Smooth muscle cell (in vitro differentiated cells): ENCODE results near the gene NDUFA7. TPM values are rescaled to one million over a fixed set of nuclear protein-coding genes. Genes with fewer than 3 reads are reported as not detected.
"Not testable (repeated sequence)": the region's sequence is repeated elsewhere in the genome, so short reads cannot be mapped to it uniquely, and the experiment has no call there.

Experiments
- DNase-seq: peaks from one replicate; lab custom pipeline; 2025; ENCODE audit not compliant: unreplicated experiment; lab: John Stamatoyannopoulos, UW
- H2AFZ ChIP-seq: fragments of 200-600 bp; sonication (generic); 2 replicates; pipeline ENCODE4 v1.6.0; 2016; ENCODE audit warnings: antibody characterized with exemption, low read depth, mild to moderate bottlenecking
- H3F3A ChIP-seq: fragments of 200-600 bp; sonication (generic); 2 replicates; pipeline ENCODE4 v1.6.0; 2017; ENCODE audit warnings: antibody characterized with exemption, low read depth
- H3K27ac ChIP-seq: fragments of 200-600 bp; sonication (generic); 2 replicates; pipeline ENCODE4 v1.5.1; 2016; ENCODE audit warnings: low read depth, mild to moderate bottlenecking
- H3K27me3 ChIP-seq: fragments of 200-600 bp; sonication (generic); 2 replicates; pipeline ENCODE4 v1.6.1; 2016; ENCODE audit warnings: low read depth, mild to moderate bottlenecking
- H3K36me3 ChIP-seq: fragments of 200-600 bp; sonication (generic); 2 replicates; pipeline ENCODE4 v1.5.1; 2016; ENCODE audit warnings: low read depth
- H3K4me1 ChIP-seq: fragments of 200-600 bp; sonication (generic); 2 replicates; pipeline ENCODE4 v1.5.1; 2016; ENCODE audit warnings: low read depth
- H3K4me2 ChIP-seq: fragments of 200-600 bp; sonication (generic); 2 replicates; pipeline ENCODE4 v1.6.0; 2016; ENCODE audit warnings: mild to moderate bottlenecking
- H3K4me3 ChIP-seq: fragments of 200-600 bp; sonication (generic); 2 replicates; pipeline ENCODE4 v1.5.1; 2016; ENCODE audit warnings: mild to moderate bottlenecking
- H3K79me2 ChIP-seq: fragments of 200-600 bp; sonication (generic); 2 replicates; pipeline ENCODE4 v1.6.0; 2016; ENCODE audit warnings: low read depth, mild to moderate bottlenecking
- H3K9ac ChIP-seq: fragments of 200-600 bp; sonication (generic); 2 replicates; pipeline ENCODE4 v1.6.0; 2016; ENCODE audit warnings: low read depth
- H3K9me3 ChIP-seq: fragments of 200-600 bp; sonication (generic); replicated peaks from 2 replicates; pipeline ENCODE4 v1.5.1; 2016; ENCODE audit warnings: low read depth
- H4K20me1 ChIP-seq: fragments of 200-600 bp; sonication (generic); 2 replicates; pipeline ENCODE4 v1.6.0; 2016; ENCODE audit warnings: low read depth
- WGBS: methylation state at CpG from one replicate; pipeline ENCODE4 v1.1.7; 2016; ENCODE audit warnings: low lambda C conversion rate; 5-methylcytosine and 5-hydroxymethylcytosine counted together
- polyA plus RNA-seq: library from polyadenylated mRNA; unstranded; fragments of >200 nt; fragmentation: Nextera tagmentation; extraction: Ambion mirVana; gene quantifications from 2 replicates; pipeline ENCODE4 v1.2.1, GENCODE V29; 2016
- total RNA-seq: library from RNA; depleted of rRNA; stranded (reverse); fragments of >200 nt; gene quantifications from 2 replicates; pipeline ENCODE4 v1.2.3, GENCODE V29; 2014
- TF ChIP-seq, protein P1 (sequence below): fragments of 200-600 bp; sonication (generic); IDR thresholded peaks from 2 replicates; pipeline ENCODE4 v1.5.1; 2017; ENCODE audit warnings: borderline replicate concordance, mild to moderate bottlenecking, antibody characterized with exemption; ENCODE audit not compliant: insufficient read depth, poor library complexity, severe bottlenecking

NDUFA7 gene
- total and polyA plus RNA-seq, 2 experiments from 2014 or later = 17.3 to 80.4 TPM

DNA sequence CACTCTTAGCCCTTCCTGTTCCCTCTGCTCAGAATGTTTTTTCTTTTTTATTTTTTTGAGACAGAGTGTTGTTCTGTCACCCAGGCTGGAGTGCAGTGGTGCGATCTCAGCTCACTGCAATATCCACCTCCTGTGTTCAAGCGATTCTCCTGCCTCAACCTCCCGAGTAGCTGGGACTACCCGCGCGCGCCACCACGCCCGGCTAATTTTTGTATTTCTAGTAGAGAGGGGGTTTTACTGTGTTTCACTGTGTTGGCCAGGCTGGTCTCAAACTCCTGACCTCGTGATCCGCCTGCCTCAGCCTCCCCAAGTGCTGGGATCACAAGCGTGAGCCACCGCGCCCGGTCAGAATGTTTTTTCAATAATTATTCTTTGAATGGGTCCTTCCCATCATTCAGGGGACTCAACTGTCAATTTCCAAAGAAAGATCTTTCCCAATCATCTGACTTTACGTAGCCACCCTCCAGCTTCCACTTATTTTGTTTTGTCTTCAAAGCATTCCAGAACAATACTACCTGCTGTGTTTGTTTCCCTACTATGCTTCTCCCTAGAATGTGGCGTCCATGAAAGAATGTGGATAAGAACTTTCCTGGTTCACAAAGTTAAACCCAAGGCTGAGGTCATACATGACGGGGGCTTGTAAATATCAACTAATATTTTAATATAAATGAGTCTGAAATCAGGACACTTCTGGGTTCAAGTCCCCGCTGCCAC is 1.2 kb downstream of the NDUFA7 start:
- 80% methylated on average over 19 of the region's 19 CpGs for WGBS
- Histone ChIP-seq H3K27ac (peak overlapping the region; percentile 92), H3K9ac (peak overlapping the region; percentile 99), H3K27me3 (no peaks in the 10 kb centered on the region), H3K79me2 (peaks cover 42% of the 10 kb centered on the region), H3K4me1 (peaks cover 20% of the 10 kb centered on the region), H3F3A (no peaks in the 10 kb centered on the region), H2AFZ (no peak overlapping the region), H3K9me3 (no peaks in the 10 kb centered on the region), H4K20me1 (peaks cover 24% of the 10 kb centered on the region), H3K4me3 (peak overlapping the region; percentile 93), H3K4me2 (peak overlapping the region; percentile 96), H3K36me3 (no peaks in the 10 kb centered on the region)
- TF ChIP-seq, protein P1, sequence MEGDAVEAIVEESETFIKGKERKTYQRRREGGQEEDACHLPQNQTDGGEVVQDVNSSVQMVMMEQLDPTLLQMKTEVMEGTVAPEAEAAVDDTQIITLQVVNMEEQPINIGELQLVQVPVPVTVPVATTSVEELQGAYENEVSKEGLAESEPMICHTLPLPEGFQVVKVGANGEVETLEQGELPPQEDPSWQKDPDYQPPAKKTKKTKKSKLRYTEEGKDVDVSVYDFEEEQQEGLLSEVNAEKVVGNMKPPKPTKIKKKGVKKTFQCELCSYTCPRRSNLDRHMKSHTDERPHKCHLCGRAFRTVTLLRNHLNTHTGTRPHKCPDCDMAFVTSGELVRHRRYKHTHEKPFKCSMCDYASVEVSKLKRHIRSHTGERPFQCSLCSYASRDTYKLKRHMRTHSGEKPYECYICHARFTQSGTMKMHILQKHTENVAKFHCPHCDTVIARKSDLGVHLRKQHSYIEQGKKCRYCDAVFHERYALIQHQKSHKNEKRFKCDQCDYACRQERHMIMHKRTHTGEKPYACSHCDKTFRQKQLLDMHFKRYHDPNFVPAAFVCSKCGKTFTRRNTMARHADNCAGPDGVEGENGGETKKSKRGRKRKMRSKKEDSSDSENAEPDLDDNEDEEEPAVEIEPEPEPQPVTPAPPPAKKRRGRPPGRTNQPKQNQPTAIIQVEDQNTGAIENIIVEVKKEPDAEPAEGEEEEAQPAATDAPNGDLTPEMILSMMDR = no peak
- no peak for DNase-seq

DNA sequence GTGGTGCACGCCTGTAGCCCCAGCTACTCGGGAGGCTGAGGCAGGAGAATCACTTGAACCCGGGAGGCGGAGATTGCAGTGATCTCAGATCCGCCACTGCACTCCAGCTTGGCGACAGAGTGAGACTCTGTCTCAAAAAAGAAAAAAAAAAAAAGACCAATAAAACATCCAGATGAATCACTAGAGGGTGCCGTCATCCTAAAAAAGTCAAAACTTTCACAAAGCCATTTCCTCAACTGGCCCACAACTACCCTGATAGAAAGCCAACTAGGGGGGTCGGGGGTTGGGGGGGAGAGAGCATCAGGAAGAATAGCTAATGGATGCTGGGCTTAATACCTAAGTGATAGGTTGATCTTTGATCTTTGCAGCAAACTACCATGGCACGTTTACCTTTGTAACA is 2.3 kb downstream of the NDUFA7 start:
- H3K9me3 ChIP-seq, H3K27ac ChIP-seq, H3K27me3 ChIP-seq, H2AFZ ChIP-seq, H3K4me3 ChIP-seq, H3K4me2 ChIP-seq, DNase-seq, H3K9ac ChIP-seq, H3K36me3 ChIP-seq, H3F3A ChIP-seq: not testable (repeated sequence)
- WGBS = 92% methylated on average over 9 of the region's 9 CpGs
- Histone ChIP-seq H3K4me1 (peaks cover 20% of the 10 kb centered on the region), H3K79me2 (peaks cover 42% of the 10 kb centered on the region), H4K20me1 (peaks cover 23% of the 10 kb centered on the region)

DNA sequence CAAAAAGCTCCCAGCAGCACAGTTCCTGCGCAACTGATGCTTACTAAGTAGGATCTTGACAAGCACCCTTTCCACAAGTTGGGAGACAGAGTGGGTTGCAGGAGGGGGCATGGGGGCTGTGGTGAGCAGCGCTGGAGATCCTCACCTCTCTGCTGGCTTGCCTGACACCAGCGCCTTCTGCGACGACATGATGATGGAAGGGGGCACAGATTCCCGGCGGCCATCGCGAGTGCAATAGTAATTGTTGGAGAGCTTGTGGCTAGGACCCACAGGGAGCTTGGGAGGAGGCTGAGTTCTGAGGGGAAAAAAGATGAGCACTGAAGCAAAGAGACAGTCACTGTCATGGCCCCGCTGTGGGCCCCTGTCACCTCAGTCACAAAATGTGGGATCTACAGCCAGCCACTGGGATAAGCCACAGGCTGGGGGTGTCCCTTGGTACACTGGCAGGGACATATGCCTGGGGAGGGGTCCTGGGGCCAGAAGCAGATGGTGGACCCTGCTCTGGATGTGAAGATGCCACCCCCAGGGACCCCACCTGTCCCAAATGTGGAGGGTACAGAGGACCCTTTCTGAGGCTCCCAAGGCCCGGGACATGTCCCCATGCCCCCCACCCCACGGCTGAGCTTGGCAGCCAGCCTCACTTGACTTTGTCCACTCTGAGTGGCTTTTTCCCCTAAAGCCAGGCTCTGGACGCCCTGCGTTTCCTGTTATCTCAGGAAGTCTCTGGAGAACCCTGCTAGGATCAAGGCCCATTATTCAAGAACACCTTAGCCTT is 4.6 kb downstream of the NDUFA7 start:
- H3K27ac ChIP-seq = no peak overlapping the region
- no peak overlapping the region for H3K4me3 ChIP-seq
- no peak for DNase-seq
- no peak overlapping the region for H3K9ac ChIP-seq
- H3K4me1 ChIP-seq = peaks cover 10% of the 10 kb centered on the region
- peaks cover 25% of the 10 kb centered on the region for H3K79me2 ChIP-seq
- no peaks in the 10 kb centered on the region for H4K20me1 ChIP-seq
- TF ChIP-seq, protein P1 = no peak
- no peaks in the 10 kb centered on the region for H3K9me3 ChIP-seq
- no peak overlapping the region for H3K4me2 ChIP-seq
- H2AFZ ChIP-seq = no peak overlapping the region
- no peaks in the 10 kb centered on the region for H3K27me3 ChIP-seq
- no peaks in the 10 kb centered on the region for H3K36me3 ChIP-seq
- WGBS = 86% methylated on average over 14 of the region's 14 CpGs
- no peaks in the 10 kb centered on the region for H3F3A ChIP-seq

DNA sequence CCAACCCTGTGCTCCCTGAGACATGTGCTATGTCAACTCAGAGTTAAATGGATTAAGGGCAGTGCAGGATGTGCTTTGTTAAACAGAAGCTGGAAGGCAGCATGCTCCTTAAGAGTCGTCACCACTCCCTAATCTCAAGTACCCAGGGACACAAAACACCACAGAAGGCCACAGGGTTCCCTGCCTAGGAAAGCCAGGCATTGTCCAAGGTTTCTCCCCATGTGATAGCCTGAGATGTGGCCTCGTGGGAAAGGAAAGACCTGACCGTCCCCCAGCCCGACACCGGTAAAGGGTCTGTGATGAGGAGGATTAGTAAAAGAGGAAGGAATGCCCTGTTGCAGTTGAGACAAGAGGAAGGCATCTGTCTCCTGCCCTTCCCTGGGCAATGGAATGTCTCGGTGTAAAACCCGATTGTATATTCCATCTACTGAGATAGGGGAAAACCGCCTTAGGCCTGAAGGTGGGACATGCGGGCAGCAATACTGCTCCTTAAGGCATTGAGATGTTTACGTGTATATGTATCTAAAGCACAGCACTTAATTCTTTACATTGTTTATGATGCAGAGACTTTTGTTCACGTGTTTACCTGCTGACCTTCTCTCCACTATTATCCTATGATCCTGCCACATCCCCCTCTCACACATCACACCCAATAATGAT is 6.1 kb downstream of the NDUFA7 start:
- DNase-seq, H3F3A ChIP-seq, H2AFZ ChIP-seq, H3K4me1 ChIP-seq, H3K4me3 ChIP-seq, H3K27me3 ChIP-seq, H3K4me2 ChIP-seq, H4K20me1 ChIP-seq, H3K9me3 ChIP-seq, H3K9ac ChIP-seq, H3K36me3 ChIP-seq, H3K27ac ChIP-seq: not testable (repeated sequence)
- peaks cover 13% of the 10 kb centered on the region for H3K79me2 ChIP-seq
- 91% methylated on average over 11 of the region's 11 CpGs for WGBS
